Breast epithelium (tissue), 4 donors: ENCODE results near the gene CEACAM19. TPM values are rescaled to one million over a fixed set of nuclear protein-coding genes. Genes with fewer than 3 reads are reported as not detected.

Experiments used
- DNase-seq, 2 donors: peaks; one replicate each; pipeline ENCODE4 v3.0.0-alpha.2; 2019; ENCODE audit warnings: low spot score in 2 of 2
- H3K27ac ChIP-seq, 2 donors: fragments of 200-600 bp; sonication (generic) in 1 of 2; one replicate each; pipeline ENCODE4 v1.5.1; 2016 to 2019; ENCODE audit warnings: mild to moderate bottlenecking in 1 of 2
- H3K27me3 ChIP-seq, 2 donors: fragments of 200-600 bp; sonication (generic) in 1 of 2; one replicate each; pipeline versions ENCODE4 v1.5.1 to v1.6.0; 2017 to 2019; ENCODE audit warnings: control low read depth in 1 of 2, mild to moderate bottlenecking in 1 of 2
- H3K36me3 ChIP-seq: fragments of 200-600 bp; one replicate; pipeline ENCODE4 v1.5.1; 2019
- H3K4me1 ChIP-seq, 2 donors: fragments of 200-600 bp; sonication (generic); one replicate each; pipeline ENCODE4 v1.5.1; 2016 to 2019; ENCODE audit warnings: control low read depth in 1 of 2
- H3K4me3 ChIP-seq, 3 donors: fragments of 200-600 bp; sonication (generic); 1 replicate in 2 of 3; 2 replicates in 1 of 3; pipeline ENCODE4 v1.5.1; 2016 to 2019; ENCODE audit warnings: mild to moderate bottlenecking in 3 of 3, moderate library complexity in 2 of 3
- H3K9me3 ChIP-seq, 2 donors: fragments of 200-600 bp; sonication (generic) in 1 of 2; one replicate each; pipeline ENCODE4 v1.5.1; 2016 to 2019; ENCODE audit warnings: control low read depth in 1 of 2
- POLR2A ChIP-seq: fragments of 450-650 bp; IDR thresholded peaks from one replicate; pipeline ENCODE4 v1.6.1; 2016; ENCODE audit warnings: antibody characterized with exemption, mild to moderate bottlenecking, moderate library complexity
- POLR2AphosphoS5 ChIP-seq, 3 donors: sonication (generic); formaldehyde crosslinking; IDR thresholded peaks; one replicate each; pipeline ENCODE4 v1.6.1; 2017; ENCODE audit warnings: antibody characterized with exemption in 3 of 3
- intact Hi-C: fragments of 100-400 bp; cut with DNase I; formaldehyde crosslinking; loops from one replicate; pipeline ENCODE4 v1.15.1; 2023; ENCODE audit warnings: low total_unique reads
- total RNA-seq, 3 donors: library from RNA; depleted of rRNA; stranded (reverse); fragments of >200 nt; gene quantifications; one replicate each; pipeline ENCODE4 v1.1.0, GENCODE V29; 2016
- TF ChIP-seq, protein P1 (sequence below), 3 donors: fragments of 450-650 bp; IDR thresholded peaks; one replicate each; pipeline ENCODE4 v1.5.1; 2016 to 2017; ENCODE audit warnings: antibody characterized with exemption in 3 of 3, mild to moderate bottlenecking in 3 of 3, moderate library complexity in 3 of 3

CEACAM19 gene
- total RNA-seq, 3 donors from 2014 or later: 0.96 to 5.3 (median 4.9) TPM

DNA sequence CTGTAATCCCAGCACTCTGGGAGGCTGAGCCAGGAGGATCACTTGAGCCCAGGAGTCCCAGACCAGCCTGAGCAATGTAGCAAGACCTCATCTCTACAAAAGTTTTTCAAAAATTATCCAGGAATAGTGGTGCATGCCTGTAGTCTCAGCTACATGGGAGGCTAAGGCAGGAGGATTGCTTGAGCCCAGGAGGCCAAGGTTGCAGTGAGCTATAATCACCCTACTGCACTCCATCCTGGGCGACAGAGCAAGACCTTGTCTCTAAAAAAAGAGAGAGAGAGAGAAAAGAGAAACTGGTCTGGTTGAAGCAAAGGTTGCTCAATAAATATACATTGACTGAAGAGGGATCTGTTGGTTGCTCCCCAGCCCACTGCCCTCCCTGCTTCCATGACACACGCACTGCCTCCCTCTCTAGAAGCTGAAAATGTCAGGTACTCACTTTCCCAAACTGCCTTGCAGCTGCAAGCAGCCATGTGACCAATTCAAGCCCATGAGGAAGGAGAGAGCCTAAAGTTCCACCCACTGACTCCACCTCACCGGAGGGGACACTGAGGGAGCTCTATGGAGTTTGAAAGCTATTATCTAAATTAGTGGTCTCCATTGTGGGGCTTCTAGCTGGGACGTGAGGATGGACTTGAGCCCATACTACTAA, 41.7 kb downstream of the CEACAM19 start:
- no peak for DNase-seq
- Histone ChIP-seq H3K27me3 (no peaks in the 10 kb centered on the region), H3K9me3 (peaks cover 6 to 13% of the 10 kb centered on the region in 2 donors), H3K4me3 (no peak overlapping the region), H3K27ac (no peak overlapping the region), H3K4me1 (no peaks in the 10 kb centered on the region), H3K36me3 (no peaks in the 10 kb centered on the region)
- intact Hi-C loops: no loop called here
- TF ChIP-seq POLR2AphosphoS5 (IDR thresholded peaks at IDR 0.05) (no peak), POLR2A (no peak)
- TF ChIP-seq, protein P1, sequence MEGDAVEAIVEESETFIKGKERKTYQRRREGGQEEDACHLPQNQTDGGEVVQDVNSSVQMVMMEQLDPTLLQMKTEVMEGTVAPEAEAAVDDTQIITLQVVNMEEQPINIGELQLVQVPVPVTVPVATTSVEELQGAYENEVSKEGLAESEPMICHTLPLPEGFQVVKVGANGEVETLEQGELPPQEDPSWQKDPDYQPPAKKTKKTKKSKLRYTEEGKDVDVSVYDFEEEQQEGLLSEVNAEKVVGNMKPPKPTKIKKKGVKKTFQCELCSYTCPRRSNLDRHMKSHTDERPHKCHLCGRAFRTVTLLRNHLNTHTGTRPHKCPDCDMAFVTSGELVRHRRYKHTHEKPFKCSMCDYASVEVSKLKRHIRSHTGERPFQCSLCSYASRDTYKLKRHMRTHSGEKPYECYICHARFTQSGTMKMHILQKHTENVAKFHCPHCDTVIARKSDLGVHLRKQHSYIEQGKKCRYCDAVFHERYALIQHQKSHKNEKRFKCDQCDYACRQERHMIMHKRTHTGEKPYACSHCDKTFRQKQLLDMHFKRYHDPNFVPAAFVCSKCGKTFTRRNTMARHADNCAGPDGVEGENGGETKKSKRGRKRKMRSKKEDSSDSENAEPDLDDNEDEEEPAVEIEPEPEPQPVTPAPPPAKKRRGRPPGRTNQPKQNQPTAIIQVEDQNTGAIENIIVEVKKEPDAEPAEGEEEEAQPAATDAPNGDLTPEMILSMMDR (IDR thresholded peaks at IDR 0.05): no peak

- intact Hi-C loops: loop anchor here (5.0 kb wide), 1 partner anchor 58 kb away; no protein-coding TSS in a partner anchor
- Histone ChIP-seq H3K27ac (no peak overlapping the region), H3K36me3 (no peaks in the 10 kb centered on the region), H3K9me3 (peaks cover 6 to 13% of the 10 kb centered on the region in 2 donors), H3K4me1 (peaks cover 0 to 14% of the 10 kb centered on the region in 2 donors), H3K4me3 (no peak overlapping the region), H3K27me3 (no peaks in the 10 kb centered on the region)
- TF ChIP-seq, protein P1 (IDR thresholded peaks at IDR 0.05): no peak
- TF ChIP-seq POLR2AphosphoS5 (IDR thresholded peaks at IDR 0.05) (no peak), POLR2A (no peak)
- no peak for DNase-seq
Observed at GRCh38 chr19:44714597-44715169, 43.4 kb downstream of the CEACAM19 start.

DNA sequence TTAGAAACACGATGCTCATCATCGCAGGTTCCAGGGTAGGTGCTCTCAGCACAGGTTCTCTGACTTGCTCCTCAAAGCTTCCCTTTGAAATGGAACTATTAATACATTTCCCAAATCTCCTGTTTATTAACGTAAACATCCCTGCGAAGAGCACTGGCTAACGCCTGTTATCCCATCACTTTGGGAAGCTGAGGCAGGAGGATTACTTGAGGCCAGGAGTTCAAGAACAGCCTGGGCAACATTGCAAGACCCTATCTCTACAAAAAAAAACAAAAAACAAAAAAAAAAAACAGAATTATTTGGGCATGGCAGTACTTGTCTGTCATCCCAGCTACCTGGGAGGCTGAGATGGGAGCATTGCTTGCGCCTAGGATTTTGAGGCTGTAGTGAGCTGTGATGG, 46.3 kb downstream of the CEACAM19 start:
- Histone ChIP-seq H3K27ac (peak overlapping the region in 1 of 2 donors; percentile 85), H3K27me3 (no peaks in the 10 kb centered on the region), H3K36me3 (no peaks in the 10 kb centered on the region), H3K9me3 (peaks cover 6 to 13% of the 10 kb centered on the region in 2 donors), H3K4me1 (peaks cover 0 to 14% of the 10 kb centered on the region in 2 donors), H3K4me3 (no peak overlapping the region)
- DNase-seq: no peak
- TF ChIP-seq, protein P1 (IDR thresholded peaks at IDR 0.05): no peak
- TF ChIP-seq POLR2AphosphoS5 (IDR thresholded peaks at IDR 0.05) (no peak), POLR2A (no peak)
- intact Hi-C loops: loop anchor here (5.0 kb wide), 1 partner anchor 55 kb away; no protein-coding TSS in a partner anchor

DNA sequence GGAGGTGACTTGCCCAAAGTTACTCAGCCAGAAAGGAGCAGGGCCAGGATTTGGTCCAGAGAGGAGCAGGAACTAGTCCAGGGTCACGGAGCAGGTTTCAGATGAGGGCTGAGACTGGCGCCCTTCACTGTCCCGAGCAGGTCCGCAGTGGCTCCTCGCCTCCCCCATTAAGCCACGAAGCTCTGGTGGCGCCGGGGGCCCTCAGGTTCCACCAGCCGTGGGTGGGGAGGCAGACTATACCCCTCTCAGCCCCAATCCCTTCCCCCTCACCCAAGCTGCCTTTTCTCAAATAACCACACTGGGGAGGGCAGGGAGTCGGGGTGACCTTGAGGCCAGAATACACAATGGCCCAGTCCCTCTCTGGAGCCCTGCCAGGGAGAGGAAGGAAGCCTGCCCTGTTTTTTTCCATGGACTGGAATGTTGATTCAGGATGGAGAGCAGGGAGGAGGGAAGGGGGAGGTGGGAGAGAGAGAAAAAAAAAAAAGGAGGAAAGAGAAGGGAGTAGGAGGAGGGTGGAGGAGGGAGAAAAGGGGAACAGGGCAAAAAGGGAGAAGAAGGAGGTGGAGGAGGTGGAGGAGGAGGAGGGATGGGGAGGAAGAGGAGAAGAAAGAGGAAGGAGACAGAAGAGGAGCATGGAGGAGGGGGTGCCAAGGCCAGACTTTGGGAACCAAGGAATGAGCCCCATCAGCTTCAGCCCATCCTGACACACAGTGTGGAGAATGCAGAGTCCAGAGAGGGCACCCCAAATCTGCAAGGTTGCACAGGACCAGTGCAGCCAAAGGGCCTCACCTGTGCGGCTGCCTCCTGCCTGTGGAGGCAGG, 47.4 kb downstream of the CEACAM19 start:
- Histone ChIP-seq H3K4me1 (peaks cover 0 to 14% of the 10 kb centered on the region in 2 donors), H3K4me3 (peak overlapping the region in 2 of 3 donors; percentile 37 to 48), H3K27ac (peak overlapping the region; percentile 85 to 92), H3K36me3 (no peaks in the 10 kb centered on the region), H3K27me3 (no peaks in the 10 kb centered on the region), H3K9me3 (peaks cover 6 to 13% of the 10 kb centered on the region in 2 donors)
- no peak for TF ChIP-seq POLR2A
- TF ChIP-seq, protein P1 (IDR thresholded peaks at IDR 0.05): peak in 1 of 3 donors; percentile 8
- TF ChIP-seq POLR2AphosphoS5 (IDR thresholded peaks at IDR 0.05): peak in 2 of 3 donors; percentile 18 to 31
- intact Hi-C loops: loop anchor here (5.0 kb wide), 1 partner anchor 54 kb away; no protein-coding TSS in a partner anchor
- peak; percentile 54 to 85 for DNase-seq
